WTC11 (cell line): ENCODE measurements around the gene ADIPOR2.

Experiments
- CBFB ChIP-seq: sonication (generic); formaldehyde crosslinking; IDR thresholded peaks from 2 replicates; pipeline ENCODE4 v1.8.1; 2022; ENCODE audit warnings: mild to moderate bottlenecking, low read depth, missing genetic modification reagents
- ELF4 ChIP-seq: sonication (generic); formaldehyde crosslinking; IDR thresholded peaks from 2 replicates; pipeline ENCODE4 v1.8.1; 2022; ENCODE audit warnings: low read depth, mild to moderate bottlenecking, moderate library complexity, missing genetic modification reagents
- ERG ChIP-seq: fragments of 250-450 bp; sonication (Bioruptor Pico); IDR thresholded peaks from 2 replicates; pipeline ENCODE4 v1.8.0; 2021; ENCODE audit warnings: mild to moderate bottlenecking
- FOXP1 ChIP-seq: sonication (generic); formaldehyde crosslinking; IDR thresholded peaks from 2 replicates; pipeline ENCODE4 v1.8.0; 2022; ENCODE audit warnings: missing genetic modification reagents, mild to moderate bottlenecking, moderate library complexity, borderline replicate concordance
- NFE2L1 ChIP-seq: sonication (generic); formaldehyde crosslinking; IDR thresholded peaks from 2 replicates; pipeline ENCODE4 v1.8.1; 2023; ENCODE audit warnings: missing genetic modification reagents
- NR1H2 ChIP-seq: sonication (generic); formaldehyde crosslinking; IDR thresholded peaks from 2 replicates; pipeline ENCODE4 v1.9.0; 2021; ENCODE audit warnings: mild to moderate bottlenecking, moderate library complexity, missing genetic modification reagents
- NR2C2 ChIP-seq: sonication (generic); formaldehyde crosslinking; IDR thresholded peaks from 2 replicates; pipeline ENCODE4 v1.8.0; 2022; ENCODE audit warnings: mild to moderate bottlenecking, missing genetic modification reagents
- TEAD1 ChIP-seq: sonication (generic); formaldehyde crosslinking; IDR thresholded peaks from 2 replicates; pipeline ENCODE4 v1.8.0; 2022; ENCODE audit warnings: mild to moderate bottlenecking, missing genetic modification reagents
- USF2 ChIP-seq: sonication (generic); formaldehyde crosslinking; IDR thresholded peaks from 2 replicates; pipeline ENCODE4 v1.8.1; 2023; ENCODE audit warnings: mild to moderate bottlenecking, missing genetic modification reagents, moderate library complexity
- TF ChIP-seq, protein P1 (sequence below): fragments of 200-600 bp; IDR thresholded peaks from 2 replicates; pipeline ENCODE4 v1.8.0; 2022; ENCODE audit warnings: antibody characterized with exemption
- TF ChIP-seq, protein P2 (sequence below): sonication (generic); formaldehyde crosslinking; conservative IDR thresholded peaks from 2 replicates; pipeline ENCODE4 v1.8.1; 2023; ENCODE audit warnings: mild to moderate bottlenecking, low read depth, missing genetic modification reagents, moderate library complexity
- TF ChIP-seq, protein P3 (sequence below): sonication (generic); formaldehyde crosslinking; conservative IDR thresholded peaks from 2 replicates; pipeline ENCODE4 v1.8.1; 2022; ENCODE audit warnings: mild to moderate bottlenecking, missing genetic modification reagents
- TF ChIP-seq, protein P4 (sequence below): sonication (generic); formaldehyde crosslinking; IDR thresholded peaks from 2 replicates; pipeline ENCODE4 v1.8.0; 2022; ENCODE audit warnings: mild to moderate bottlenecking, missing genetic modification reagents

DNA sequence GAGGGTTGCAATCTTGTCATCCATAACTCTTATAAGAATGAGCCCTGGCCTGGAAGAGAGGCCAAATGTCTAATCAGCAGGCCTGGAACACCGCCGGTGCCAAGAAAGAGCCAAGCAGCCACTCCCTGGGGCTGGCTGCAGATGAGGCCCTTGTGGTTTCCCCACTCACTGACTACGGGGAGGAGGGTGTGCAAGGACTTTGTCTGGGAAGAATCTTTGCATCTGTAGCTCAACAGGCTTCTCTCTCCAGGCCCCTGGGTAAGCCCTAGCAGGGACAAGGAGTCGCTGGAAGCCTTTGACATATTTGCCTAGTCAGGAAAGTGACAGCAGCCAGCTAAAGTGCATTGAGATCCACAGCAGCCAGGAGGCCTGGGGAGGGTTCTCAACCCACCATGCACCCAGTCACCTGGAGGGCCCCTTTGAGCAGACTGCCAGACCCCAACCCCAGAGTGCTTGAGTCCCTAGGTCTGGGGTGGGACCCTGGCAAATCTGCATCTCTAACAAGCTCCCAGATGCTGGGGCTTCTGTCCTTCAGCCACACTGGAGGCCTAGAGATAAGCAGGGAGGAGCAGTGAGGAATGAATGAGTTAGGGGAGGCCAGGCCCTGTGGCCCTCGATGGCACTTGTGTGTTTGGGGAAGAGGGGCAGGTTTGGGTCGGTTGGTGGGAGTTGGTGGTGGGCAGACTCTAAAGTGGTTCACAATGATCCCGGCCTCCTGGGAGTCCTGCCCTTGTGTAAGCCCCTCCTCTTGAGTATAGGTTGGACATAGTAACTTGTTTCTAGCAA, 115.6 kb downstream of the ADIPOR2 start:
- TF ChIP-seq, protein P1, sequence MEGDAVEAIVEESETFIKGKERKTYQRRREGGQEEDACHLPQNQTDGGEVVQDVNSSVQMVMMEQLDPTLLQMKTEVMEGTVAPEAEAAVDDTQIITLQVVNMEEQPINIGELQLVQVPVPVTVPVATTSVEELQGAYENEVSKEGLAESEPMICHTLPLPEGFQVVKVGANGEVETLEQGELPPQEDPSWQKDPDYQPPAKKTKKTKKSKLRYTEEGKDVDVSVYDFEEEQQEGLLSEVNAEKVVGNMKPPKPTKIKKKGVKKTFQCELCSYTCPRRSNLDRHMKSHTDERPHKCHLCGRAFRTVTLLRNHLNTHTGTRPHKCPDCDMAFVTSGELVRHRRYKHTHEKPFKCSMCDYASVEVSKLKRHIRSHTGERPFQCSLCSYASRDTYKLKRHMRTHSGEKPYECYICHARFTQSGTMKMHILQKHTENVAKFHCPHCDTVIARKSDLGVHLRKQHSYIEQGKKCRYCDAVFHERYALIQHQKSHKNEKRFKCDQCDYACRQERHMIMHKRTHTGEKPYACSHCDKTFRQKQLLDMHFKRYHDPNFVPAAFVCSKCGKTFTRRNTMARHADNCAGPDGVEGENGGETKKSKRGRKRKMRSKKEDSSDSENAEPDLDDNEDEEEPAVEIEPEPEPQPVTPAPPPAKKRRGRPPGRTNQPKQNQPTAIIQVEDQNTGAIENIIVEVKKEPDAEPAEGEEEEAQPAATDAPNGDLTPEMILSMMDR = no peak
- TF ChIP-seq FOXP1 (CRISPR knock-in tag) (no peak), ERG (no peak), NFE2L1 (CRISPR knock-in tag) (no peak), NR2C2 (CRISPR knock-in tag) (no peak), ELF4 (CRISPR knock-in tag) (no peak), CBFB (CRISPR knock-in tag) (no peak), TEAD1 (CRISPR knock-in tag) (no peak), USF2 (CRISPR knock-in tag) (no peak), NR1H2 (CRISPR knock-in tag) (no peak)
- TF ChIP-seq, protein P2, sequence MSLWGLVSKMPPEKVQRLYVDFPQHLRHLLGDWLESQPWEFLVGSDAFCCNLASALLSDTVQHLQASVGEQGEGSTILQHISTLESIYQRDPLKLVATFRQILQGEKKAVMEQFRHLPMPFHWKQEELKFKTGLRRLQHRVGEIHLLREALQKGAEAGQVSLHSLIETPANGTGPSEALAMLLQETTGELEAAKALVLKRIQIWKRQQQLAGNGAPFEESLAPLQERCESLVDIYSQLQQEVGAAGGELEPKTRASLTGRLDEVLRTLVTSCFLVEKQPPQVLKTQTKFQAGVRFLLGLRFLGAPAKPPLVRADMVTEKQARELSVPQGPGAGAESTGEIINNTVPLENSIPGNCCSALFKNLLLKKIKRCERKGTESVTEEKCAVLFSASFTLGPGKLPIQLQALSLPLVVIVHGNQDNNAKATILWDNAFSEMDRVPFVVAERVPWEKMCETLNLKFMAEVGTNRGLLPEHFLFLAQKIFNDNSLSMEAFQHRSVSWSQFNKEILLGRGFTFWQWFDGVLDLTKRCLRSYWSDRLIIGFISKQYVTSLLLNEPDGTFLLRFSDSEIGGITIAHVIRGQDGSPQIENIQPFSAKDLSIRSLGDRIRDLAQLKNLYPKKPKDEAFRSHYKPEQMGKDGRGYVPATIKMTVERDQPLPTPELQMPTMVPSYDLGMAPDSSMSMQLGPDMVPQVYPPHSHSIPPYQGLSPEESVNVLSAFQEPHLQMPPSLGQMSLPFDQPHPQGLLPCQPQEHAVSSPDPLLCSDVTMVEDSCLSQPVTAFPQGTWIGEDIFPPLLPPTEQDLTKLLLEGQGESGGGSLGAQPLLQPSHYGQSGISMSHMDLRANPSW = no peak
- TF ChIP-seq, protein P3, sequence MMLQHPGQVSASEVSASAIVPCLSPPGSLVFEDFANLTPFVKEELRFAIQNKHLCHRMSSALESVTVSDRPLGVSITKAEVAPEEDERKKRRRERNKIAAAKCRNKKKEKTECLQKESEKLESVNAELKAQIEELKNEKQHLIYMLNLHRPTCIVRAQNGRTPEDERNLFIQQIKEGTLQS = no peak
- TF ChIP-seq, protein P4, sequence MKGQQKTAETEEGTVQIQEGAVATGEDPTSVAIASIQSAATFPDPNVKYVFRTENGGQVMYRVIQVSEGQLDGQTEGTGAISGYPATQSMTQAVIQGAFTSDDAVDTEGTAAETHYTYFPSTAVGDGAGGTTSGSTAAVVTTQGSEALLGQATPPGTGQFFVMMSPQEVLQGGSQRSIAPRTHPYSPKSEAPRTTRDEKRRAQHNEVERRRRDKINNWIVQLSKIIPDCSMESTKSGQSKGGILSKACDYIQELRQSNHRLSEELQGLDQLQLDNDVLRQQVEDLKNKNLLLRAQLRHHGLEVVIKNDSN = no peak
